ENCODE data around the gene PQBP1.

Gene PQBP1

DNA sequence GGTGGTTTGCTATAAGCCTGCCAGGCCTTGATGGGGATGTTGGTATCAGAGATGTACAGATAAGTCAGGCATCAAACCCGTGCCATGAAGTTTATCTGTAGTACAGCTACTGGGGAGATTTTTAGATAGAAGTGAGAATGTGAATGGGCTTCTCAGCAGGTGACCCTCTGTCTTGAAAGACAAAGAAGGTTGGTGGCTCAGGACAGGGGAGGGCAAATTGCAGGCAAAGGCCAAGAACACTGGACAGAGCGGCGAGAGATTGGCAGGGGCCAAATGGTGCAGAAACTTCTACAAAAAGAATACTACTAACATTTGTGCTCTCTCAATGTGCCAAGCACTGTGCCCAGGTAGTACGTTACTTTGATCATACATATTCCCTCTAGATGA, 23.0 kb downstream of the PQBP1 start:
- DNase-seq (ENCODE audit: low read depth in 4 of 4, low spot score in 1 of 4) = no peak

- no peak for DNase-seq (ENCODE audit: low read depth in 4 of 4, low spot score in 1 of 4)
Measured at GRCh38 chrX:48923771-48924170, 26.0 kb downstream of the PQBP1 start.

DNA sequence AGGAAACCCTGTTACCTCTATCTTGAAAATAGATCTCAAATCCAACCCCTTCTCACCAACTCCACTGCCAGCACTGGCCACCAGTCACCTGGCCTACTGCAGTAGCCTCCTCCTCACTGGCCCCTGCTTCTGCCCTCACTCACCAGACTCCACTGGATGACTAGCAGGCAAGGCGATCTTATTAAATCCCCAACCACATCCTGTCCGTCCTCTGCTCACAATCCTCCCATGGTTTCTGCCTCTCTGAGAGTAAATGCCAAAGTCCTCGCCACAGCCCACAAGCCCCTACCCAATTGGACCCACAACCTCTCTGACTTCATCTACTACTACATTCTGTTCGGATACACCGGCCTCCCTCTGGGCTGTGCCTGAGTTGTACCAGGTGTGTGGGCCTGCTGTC, 26.5 kb downstream of the PQBP1 start:
- DNase-seq (ENCODE audit: low read depth in 4 of 4, low spot score in 1 of 4) = no peak

DNA sequence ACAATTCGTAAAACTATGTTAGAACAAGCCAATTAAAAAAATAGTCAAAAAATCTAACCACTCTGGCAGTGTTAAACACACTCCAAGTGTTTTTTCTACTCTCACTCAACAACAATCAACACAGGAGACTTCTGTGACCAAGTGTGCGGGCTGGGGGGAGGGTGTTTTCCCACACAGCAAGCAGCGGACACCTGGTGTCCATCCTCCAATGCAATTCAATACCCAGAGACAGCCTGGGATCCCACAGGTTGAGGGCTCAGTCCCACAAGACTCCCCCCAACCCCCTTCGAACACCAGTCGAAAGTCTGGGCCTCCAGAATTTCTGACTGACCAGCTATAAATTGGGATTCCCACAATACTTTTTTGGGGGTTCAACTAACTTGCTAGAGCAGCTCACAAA, 29.4 kb downstream of the PQBP1 start:
- no peak for DNase-seq (ENCODE audit: low read depth in 4 of 4, low spot score in 1 of 4)

DNA sequence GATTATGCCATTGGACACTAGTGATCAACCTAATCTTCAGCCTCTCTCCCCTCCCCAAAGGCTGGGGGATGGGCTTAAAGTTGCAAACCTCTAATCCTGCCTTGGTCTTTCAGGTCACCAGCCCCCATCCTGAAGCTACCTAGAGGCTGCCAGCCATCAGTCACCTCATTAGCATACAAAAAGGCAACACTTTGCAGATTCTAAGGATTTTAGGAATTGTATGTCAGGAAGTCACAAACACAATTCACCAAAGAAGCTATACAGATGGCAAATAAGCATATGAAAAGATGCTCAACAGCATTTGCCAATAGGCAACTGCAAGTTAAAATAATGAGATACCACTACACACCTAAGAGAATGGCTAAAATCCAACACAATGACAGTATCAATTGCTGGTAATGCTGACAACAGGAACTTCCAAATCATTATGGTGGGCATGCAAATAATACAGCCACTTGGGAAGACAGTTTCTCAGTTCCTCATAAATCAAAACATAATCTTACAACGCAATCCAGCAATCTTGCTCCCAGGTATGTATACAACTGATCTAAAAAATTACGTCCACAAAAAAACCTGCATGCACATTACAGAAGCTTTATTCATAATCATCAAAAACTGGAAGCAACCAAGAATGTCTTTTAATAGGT, 30.1 kb downstream of the PQBP1 start:
- no peak for DNase-seq (ENCODE audit: low read depth in 4 of 4, low spot score in 1 of 4)

DNA sequence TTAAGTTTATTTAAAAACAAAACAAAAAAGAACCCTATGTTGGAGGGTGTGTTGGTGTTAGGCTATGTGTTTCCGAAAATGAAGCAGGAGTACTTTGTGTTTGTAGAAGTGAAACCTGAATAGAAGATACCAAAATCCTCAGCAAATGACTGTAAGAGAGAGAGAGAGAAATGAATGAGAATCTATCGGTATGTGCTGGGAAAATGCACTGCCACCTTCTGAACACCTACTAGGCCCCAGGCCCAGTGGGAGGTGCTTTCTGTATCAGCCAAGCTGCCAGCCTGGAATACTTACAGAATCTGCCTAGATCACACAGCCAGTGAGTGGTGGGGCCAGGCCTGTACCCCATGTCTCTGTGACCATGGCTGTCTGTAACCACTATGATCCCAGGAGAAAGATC, 36.0 kb downstream of the PQBP1 start:
- no peak for DNase-seq (ENCODE audit: low read depth in 4 of 4, low spot score in 1 of 4)

DNA sequence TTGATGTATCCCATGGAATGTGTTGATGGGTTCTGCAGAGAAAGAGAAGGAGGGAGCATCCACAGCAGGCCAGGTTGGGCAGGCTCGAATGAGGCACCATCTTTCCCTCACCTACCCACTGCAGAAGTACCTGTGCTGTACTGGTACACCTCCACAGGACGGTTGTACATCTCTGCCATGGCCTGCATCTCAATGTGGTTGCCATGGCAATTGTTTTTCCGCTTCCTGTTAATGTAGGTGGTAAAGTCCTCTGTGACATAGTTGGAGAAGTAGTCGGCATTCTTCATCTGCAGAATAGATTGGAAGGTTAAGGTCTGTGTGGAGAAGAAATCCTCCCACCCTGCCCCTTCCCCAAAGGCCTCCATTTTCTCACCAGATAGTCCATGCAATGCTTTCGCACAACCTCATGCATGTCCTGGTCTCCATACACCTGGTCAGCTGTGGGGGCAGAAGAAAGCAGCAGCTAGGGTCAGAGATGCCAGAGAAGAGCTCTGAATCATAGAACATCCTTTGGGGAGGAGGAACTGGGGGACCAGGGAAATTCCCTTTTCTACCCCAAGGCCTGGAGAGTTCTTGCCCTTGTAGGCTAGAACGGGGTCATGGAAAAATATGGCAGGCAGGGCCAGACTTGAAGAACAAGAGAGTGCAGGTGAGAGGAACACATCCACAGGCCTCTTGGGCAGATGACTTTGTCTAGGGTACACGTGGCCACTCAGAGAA, 37.0 kb downstream of the PQBP1 start:
- no peak for DNase-seq (ENCODE audit: low read depth in 4 of 4, low spot score in 1 of 4)

GRCh38 chrX:48935301-48935670, 37.6 kb downstream of the PQBP1 start:
- no peak for DNase-seq (ENCODE audit: low read depth in 4 of 4, low spot score in 1 of 4)

DNA sequence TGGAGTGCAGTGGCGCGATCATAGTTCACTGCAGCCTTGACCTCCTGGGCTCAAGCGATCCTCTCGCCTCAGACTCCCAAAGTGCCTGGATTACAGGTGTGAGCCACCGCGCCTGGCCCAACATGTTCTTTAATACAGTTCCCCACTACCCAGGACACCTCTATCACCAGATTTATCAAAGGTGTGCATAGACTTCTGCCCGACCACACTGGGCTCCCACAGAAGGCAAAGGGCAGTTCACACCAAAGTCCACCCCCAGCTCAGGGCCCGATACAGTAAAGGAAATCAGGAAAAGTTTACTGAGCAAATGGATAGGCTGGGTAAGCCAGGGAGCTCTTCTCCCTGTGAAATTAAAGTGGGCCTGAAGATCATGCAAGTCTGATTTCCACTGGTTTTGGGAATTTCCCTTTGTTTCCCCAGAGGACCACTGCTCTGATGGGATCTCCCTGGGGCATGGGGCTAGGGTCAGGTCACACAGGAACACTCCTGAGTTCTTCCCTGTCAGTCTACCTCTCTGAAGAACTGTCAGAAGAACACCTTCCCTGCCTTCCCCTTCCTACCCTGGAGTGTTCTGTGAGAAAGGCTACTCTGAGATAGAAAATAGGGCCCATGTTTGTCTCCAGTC, 38.8 kb downstream of the PQBP1 start:
- no peak for DNase-seq (ENCODE audit: low read depth in 4 of 4, low spot score in 1 of 4)

- DNase-seq (ENCODE audit: low read depth in 4 of 4, low spot score in 1 of 4) = peak; percentile 57 to 84 (median 74)
Measured at GRCh38 chrX:48937054-48937907, 39.6 kb downstream of the PQBP1 start.

GRCh38 chrX:48938721-48939425, 41.1 kb downstream of the PQBP1 start:
- DNase-seq (ENCODE audit: low read depth in 4 of 4, low spot score in 1 of 4) = peak in 2 of 4 experiments; percentile 55 to 64

GRCh38 chrX:48939524-48940228, 41.9 kb downstream of the PQBP1 start:
- DNase-seq (ENCODE audit: low read depth in 4 of 4, low spot score in 1 of 4) = no peak

- no peak for DNase-seq (ENCODE audit: low read depth in 4 of 4, low spot score in 1 of 4)
Measured at GRCh38 chrX:48940404-48940955, 42.8 kb downstream of the PQBP1 start.

- no peak for DNase-seq (ENCODE audit: low read depth in 4 of 4, low spot score in 1 of 4)
Measured at GRCh38 chrX:48942895-48943294, 45.2 kb downstream of the PQBP1 start.

GRCh38 chrX:48945517-48946348, 48.0 kb downstream of the PQBP1 start:
- DNase-seq (ENCODE audit: low read depth in 4 of 4, low spot score in 1 of 4) = no peak

DNA sequence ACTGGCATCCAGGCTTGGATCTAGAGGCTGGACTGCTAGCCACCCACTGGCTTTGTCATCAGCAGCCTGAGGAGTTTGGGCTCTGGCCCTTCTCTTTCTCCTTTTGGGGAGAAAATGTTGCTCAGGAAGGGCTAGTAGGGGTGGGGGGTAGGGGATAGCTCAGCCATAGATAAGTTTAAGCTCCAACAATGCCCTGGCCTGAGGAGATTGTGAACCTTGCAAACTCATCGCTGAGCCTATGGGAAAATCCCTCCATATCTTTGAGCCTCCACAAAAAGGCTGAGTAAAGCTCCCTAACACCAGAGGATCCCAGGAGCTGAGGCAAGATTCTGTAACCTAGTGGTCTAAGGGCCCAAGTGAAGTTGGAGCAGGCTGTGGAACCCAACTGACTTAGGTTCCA, 50.9 kb downstream of the PQBP1 start:
- DNase-seq (ENCODE audit: low read depth in 4 of 4, low spot score in 1 of 4) = no peak

All from stimulated activated CD4-positive, alpha-beta T cell treated with anti-CD3 and anti-CD28 coated beads, Interleukin-1b, Interleukin-23, amount 100 ng/mL, for 24 hours (primary cell).